ENCODE results near the gene DLD.
"Not testable (repeated sequence)": the region's sequence is repeated elsewhere in the genome, so short reads cannot be mapped to it uniquely, and the experiment has no call there.

DLD gene

DNA sequence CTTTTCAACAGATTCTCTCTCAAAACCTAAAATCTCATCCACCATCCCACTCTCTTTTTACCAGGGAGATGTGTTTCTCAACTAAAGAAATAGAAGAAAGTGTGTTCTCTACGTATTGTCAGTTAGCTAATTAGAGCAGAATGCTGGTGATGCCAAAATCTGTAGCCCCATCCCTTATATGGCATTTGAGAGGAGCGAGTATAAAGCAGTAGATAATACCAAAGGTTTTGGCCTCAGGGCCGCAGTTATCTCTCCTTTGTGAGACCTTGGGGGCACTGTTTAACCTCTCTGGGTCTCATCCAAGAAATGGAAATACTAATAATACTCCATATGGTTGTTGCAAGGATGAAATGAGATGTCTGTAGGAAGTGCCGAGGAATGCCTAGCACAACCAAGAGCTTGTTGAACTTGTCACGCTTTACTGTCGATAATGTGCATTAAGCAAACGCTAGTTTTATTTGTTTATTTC is 456 bp upstream of the DLD start:
- ATAC-seq (ENCODE audit: low read depth) (peak; percentile 7; the same call in 2 of the 3 replicates), DNase-seq (ENCODE audit: low spot score) (no peak)
- Histone ChIP-seq H3K9me3 (ENCODE audit: severe bottlenecking) (no peaks in the 10 kb centered on the region), H3K4me1 (ENCODE audit: insufficient read depth, poor library complexity, severe bottlenecking) (peaks cover 10% of the 10 kb centered on the region), H3K4me3 (ENCODE audit: severe bottlenecking) (peak overlapping the region; percentile 73), H3K27me3 (ENCODE audit: insufficient read depth, poor library complexity, severe bottlenecking) (no peaks in the 10 kb centered on the region), H3K36me3 (ENCODE audit: low read depth) (peaks cover 31% of the 10 kb centered on the region), H3K27ac (ENCODE audit: poor library complexity, severe bottlenecking) (peak overlapping the region; percentile 27)
- TF ChIP-seq, protein P1, sequence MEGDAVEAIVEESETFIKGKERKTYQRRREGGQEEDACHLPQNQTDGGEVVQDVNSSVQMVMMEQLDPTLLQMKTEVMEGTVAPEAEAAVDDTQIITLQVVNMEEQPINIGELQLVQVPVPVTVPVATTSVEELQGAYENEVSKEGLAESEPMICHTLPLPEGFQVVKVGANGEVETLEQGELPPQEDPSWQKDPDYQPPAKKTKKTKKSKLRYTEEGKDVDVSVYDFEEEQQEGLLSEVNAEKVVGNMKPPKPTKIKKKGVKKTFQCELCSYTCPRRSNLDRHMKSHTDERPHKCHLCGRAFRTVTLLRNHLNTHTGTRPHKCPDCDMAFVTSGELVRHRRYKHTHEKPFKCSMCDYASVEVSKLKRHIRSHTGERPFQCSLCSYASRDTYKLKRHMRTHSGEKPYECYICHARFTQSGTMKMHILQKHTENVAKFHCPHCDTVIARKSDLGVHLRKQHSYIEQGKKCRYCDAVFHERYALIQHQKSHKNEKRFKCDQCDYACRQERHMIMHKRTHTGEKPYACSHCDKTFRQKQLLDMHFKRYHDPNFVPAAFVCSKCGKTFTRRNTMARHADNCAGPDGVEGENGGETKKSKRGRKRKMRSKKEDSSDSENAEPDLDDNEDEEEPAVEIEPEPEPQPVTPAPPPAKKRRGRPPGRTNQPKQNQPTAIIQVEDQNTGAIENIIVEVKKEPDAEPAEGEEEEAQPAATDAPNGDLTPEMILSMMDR (IDR thresholded peaks at IDR 0.05; ENCODE audit: poor library complexity, severe bottlenecking) = no peak

DNA sequence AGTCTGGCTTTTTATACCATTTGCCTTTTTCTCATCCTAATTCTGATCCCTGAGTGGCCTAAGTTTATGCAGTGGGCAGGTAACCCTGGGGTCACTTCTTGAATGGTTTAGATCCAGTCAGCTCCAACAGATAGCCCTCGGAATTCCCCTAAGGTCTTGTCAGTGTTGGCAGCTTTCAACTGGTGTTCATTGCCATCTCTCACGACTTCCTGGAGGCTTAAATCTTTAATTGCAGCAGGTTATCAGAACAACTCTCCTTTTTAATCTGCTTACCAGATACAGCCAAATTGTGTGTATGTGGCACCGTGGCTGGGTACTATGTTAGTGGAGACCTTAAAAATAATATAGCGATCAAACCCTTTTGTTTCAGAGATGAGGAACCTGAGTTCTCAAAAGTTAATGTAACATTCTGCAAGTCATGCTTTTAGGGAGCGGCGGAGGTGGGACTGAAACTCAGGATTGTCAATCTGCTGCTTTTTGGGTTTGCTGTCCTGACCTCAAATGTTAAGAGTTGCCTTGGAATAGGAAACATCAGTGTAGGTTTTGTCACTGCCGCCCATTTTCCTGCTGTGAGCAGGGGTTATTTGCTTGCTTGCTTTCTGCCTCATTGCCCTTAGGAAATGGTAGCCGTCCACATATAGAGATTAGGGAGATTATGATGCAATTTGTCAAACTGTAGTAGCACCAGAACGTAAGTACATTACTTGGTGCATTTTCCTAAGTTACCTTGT is 818 bp downstream of the DLD start:
- H3K27ac ChIP-seq (ENCODE audit: poor library complexity, severe bottlenecking) = peak overlapping the region; percentile 27
- no peaks in the 10 kb centered on the region for H3K27me3 ChIP-seq (ENCODE audit: insufficient read depth, poor library complexity, severe bottlenecking)
- H3K4me1 ChIP-seq (ENCODE audit: insufficient read depth, poor library complexity, severe bottlenecking) = peaks cover 10% of the 10 kb centered on the region
- DNase-seq (ENCODE audit: low spot score) (no peak), ATAC-seq (ENCODE audit: low read depth) (no peak; the same call in 2 of the 3 replicates)
- H3K9me3 ChIP-seq (ENCODE audit: severe bottlenecking) = no peaks in the 10 kb centered on the region
- TF ChIP-seq, protein P1 (IDR thresholded peaks at IDR 0.05; ENCODE audit: poor library complexity, severe bottlenecking) = no peak
- peak overlapping the region; percentile 73 for H3K4me3 ChIP-seq (ENCODE audit: severe bottlenecking)
- H3K36me3 ChIP-seq (ENCODE audit: low read depth) = peaks cover 40% of the 10 kb centered on the region

DNA sequence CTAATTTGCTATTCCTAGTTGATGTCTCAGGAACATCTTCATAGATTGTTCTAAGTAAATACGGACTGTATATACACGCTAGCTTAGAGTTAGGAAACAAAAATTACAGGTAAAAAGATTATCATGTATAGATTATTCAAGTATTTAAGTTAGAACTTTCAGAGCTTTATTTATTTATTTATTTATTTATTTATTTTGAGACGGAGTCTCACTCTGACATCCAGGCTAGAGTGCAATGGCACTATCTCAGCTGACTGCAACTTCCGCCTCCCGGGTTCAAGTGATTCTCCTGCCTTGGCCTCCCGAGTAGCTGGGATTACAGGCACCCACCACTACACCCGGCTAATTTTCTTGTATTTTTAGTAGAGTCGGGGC is 1.4 kb downstream of the DLD start:
- Histone ChIP-seq H3K4me1 (ENCODE audit: insufficient read depth, poor library complexity, severe bottlenecking) (peaks cover 10% of the 10 kb centered on the region), H3K4me3 (ENCODE audit: severe bottlenecking) (peak overlapping the region; percentile 73), H3K36me3 (ENCODE audit: low read depth) (peaks cover 46% of the 10 kb centered on the region)
- not testable (repeated sequence) for ATAC-seq (ENCODE audit: low read depth); H3K9me3 ChIP-seq (ENCODE audit: severe bottlenecking); DNase-seq (ENCODE audit: low spot score); H3K27me3 ChIP-seq (ENCODE audit: insufficient read depth, poor library complexity, severe bottlenecking); H3K27ac ChIP-seq (ENCODE audit: poor library complexity, severe bottlenecking)

DNA sequence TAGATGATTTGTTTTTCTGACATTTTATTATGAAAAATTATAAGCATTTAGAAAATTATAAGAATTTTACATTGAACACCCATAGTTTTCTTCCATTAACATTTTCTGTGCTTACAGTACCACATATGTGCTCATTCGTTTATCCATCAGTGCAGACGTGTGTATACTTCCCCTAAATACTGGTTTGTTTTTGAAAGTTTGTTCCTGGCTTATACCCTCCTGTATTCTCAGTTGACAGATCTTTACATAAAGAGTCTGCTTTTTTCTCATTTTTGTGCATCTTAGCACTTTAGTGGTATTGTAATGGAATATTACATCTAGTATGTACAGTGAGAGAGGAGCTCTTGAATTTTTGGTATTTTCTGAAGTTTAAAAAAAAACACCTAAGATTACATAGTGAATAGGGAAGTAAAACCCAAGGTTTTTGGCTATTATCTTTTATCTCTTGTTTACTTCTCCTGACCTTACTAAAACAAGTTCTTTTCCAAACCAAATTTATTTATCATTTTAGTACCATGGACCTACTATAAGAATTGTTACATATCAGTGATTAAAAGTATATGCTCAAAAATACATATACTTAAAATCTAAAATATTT is 8.1 kb downstream of the DLD start:
- Histone ChIP-seq H3K4me3 (ENCODE audit: severe bottlenecking) (no peak overlapping the region), H3K36me3 (ENCODE audit: low read depth) (peaks cover 80% of the 10 kb centered on the region), H3K27ac (ENCODE audit: poor library complexity, severe bottlenecking) (no peak overlapping the region), H3K4me1 (ENCODE audit: insufficient read depth, poor library complexity, severe bottlenecking) (no peaks in the 10 kb centered on the region), H3K9me3 (ENCODE audit: severe bottlenecking) (peaks cover 3% of the 10 kb centered on the region), H3K27me3 (ENCODE audit: insufficient read depth, poor library complexity, severe bottlenecking) (no peaks in the 10 kb centered on the region)
- DNase-seq (ENCODE audit: low spot score) = no peak
- TF ChIP-seq, protein P1 (IDR thresholded peaks at IDR 0.05; ENCODE audit: poor library complexity, severe bottlenecking) = no peak
- no peak for ATAC-seq (ENCODE audit: low read depth)

DNA sequence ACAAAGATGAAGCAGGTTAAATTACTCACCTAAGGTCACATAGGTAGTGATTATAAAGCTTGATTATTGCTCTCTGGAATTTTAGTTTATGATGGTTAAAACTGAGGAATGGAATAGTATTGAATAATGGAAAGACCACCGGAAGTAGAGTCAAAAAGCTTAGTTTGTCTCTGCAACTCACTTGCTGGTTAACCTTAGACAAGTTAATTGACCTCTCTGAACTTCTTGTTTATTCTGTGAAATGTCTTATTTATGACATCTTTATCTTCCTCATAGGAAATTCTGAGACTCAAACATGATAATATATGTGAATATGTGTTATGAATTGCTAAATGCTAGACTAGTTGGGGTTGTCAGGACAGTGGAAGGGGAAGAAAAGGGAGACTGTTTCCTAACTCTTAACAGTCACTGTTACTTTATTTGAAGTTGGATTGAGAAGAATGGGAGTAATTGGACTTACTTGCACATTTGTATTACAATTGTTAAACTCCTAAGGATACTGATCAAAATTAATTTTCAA is 9.6 kb downstream of the DLD start:
- peaks cover 80% of the 10 kb centered on the region for H3K36me3 ChIP-seq (ENCODE audit: low read depth)
- H3K27ac ChIP-seq (ENCODE audit: poor library complexity, severe bottlenecking) = no peak overlapping the region
- H3K4me3 ChIP-seq (ENCODE audit: severe bottlenecking) = no peak overlapping the region
- DNase-seq (ENCODE audit: low spot score) (no peak), ATAC-seq (ENCODE audit: low read depth) (no peak)
- peaks cover 3% of the 10 kb centered on the region for H3K9me3 ChIP-seq (ENCODE audit: severe bottlenecking)
- TF ChIP-seq, protein P1 (IDR thresholded peaks at IDR 0.05; ENCODE audit: poor library complexity, severe bottlenecking) = no peak
- no peaks in the 10 kb centered on the region for H3K4me1 ChIP-seq (ENCODE audit: insufficient read depth, poor library complexity, severe bottlenecking)
- H3K27me3 ChIP-seq (ENCODE audit: insufficient read depth, poor library complexity, severe bottlenecking) = no peaks in the 10 kb centered on the region
